ENCODE data around the gene GNAZ. TPM values are rescaled to one million over a fixed set of nuclear protein-coding genes. Genes with fewer than 3 reads are reported as not detected.

Gene GNAZ
- 1 to 10 TPM; 2.0 to 2.4 TPM for total RNA-seq

GRCh38 chr22:23070418-23071229, at the start of gene GNAZ:
TSS of gene GNAZ (plus strand) at chr22:23070519. CDS start at chr22:23095696, 25,177 bp downstream.

GRCh38 chr22:23144932-23145877, 74.9 kb downstream of the GNAZ start, which contains the start of gene RAB36:
TSS of gene RAB36 (plus strand) at chr22:23145477. CDS start at chr22:23146617, 1,140 bp downstream.

Small RNAs within 50 kb of the gene (small RNA-seq; reads per million reads assigned to genes)
- 0 reads per million in 2 donors for gene RF00017
- gene RF00066, result 0 reads per million in 2 donors

Other genes starting within 250 kb of the GNAZ start
- not detected for gene IGLL5, start 182.7 kb upstream of the GNAZ start, total RNA-seq
- under 1 TPM in 1 of 2 donors, not detected in 1; 0.33 TPM for gene RSPH14, start 71.5 kb downstream of the GNAZ start, total RNA-seq
- gene RAB36, start 75.0 kb downstream of the GNAZ start, total RNA-seq, result 10 to 100 TPM in 1 of 2 donors, 1 to 10 TPM in 1; 8.3 to 11.7 TPM
- 10 to 100 TPM; 17.9 to 23.3 TPM for gene BCR, start 110.0 kb downstream of the GNAZ start, total RNA-seq

Measured in melanocyte of skin (primary cell).